GM19438 (cell line): ENCODE data around the gene NUP153.
A peak's percentile ranks its signal among the peaks of the same experiment; 100 is the strongest.
"Not testable (repeated sequence)": the region's sequence is repeated elsewhere in the genome, so short reads cannot be mapped to it uniquely, and the experiment has no call there.

ENCODE experiments used
- ATAC-seq: cut with Tn5 transposase; IDR thresholded peaks from one replicate; pipeline ENCODE4 v1.9.1; 2021; ENCODE audit warnings: low read depth; ENCODE audit not compliant: unreplicated experiment

The NUP153 gene

DNA sequence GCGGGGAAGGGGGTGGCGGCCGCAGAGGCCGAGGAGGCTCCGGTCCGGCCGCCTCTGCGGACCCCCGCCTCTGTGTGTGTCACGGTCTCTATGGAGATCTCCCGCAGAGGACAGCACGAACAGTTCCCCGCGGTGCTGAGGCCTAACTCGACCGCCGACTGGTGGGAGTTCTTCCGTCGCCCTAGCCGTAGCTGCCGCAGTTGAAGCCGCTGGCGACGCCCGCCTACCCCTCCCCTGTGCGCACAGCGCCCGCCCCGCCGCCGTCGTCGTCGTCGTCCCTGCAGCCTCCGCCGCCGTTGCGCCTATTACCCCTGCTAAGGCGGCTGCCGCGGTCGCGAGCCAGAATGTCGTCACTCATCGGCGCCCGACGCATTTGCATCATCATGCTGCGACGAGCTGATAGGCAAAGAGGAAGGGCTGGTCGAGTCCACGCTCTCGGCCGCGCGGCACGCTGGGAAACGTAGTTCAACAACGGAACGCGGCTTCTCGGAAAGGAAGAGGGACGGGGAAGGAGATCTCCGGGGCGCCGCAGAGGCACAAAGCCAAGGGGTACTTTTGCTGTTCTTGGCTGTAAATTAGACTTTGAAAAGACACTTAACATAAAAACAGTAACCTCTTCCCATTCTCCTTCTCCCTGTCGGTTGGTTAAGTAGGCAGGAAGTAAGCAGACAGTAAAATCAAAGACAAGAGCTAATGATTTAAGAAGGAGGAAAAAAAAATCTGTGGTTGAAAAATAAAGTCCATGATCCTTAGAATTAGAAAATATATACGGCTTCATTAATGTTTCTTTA lies at the start of gene NUP153:
Gene NUP153, minus strand, starts transcription at position 346 of the 791 bp plus-strand sequence. CDS start 538 bp downstream, outside the sequence.
- ATAC-seq, result peak; percentile 43

DNA sequence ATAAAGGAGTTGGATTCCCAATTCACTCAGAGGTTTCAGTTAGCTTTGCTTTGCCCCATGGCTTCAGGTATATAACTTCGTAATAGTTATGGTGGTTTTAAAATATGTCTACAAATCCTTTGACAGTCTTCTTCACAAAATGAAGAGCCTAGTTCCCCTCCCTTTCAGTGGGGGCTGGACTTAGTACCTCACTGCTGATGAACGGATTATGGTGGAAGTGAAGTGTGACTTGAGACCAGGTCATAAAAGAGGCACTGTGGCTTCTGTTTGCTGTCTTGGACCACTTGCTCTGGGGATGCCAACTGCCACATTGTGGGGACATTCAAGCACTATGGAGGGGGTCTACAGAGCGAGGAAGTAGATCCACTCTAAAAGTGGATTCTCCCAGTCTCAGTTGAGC lies 47.5 kb upstream of the NUP153 start:
- ATAC-seq, result no peak

DNA sequence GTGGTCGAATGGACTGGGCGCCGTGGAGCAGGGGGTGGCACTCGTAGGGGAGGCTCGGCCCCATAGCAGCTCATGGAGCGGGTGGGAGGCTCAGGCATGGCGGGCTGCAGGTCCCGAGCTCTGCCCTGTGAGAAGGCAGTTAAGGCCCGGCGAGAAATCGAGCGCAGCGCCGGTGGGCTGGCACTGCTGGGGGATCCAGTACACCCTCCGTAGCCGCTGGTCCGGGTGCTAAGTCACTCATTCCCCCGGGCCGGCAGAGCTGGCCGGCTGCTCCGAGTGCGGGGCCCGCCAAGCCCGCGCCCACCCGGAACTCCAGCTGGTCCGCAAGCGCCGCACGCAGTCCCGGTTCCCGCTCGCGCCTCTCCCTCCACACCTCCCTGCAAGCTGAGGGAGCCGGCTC lies 38.6 kb upstream of the NUP153 start:
- not testable (repeated sequence) for ATAC-seq

DNA sequence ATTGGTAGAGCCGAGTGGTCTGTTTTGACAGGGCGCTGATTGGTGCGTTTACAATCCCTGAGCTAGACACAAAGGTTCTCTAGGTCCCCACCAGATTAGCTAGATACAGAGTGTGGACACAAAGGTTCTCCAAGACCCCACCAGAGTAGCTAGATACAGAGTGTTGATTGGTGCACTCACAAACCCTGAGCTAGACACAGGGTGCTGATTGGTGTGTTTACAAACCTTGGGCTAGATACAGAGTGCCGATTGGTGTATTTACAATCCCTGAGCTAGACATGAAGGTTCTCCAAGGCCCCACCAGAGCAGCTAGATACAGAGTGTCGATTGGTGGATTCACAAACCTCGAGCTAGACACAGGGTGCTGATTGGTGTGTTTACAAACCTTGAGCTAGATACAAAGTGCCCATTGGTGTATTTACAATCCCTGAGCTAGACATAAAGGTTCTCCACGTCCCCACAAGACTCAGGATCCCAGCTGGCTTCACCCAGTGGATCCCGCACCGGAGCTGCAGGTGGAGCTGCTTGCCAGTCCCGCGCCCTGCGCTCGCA lies 38.1 kb upstream of the NUP153 start:
- ATAC-seq, result not testable (repeated sequence)

DNA sequence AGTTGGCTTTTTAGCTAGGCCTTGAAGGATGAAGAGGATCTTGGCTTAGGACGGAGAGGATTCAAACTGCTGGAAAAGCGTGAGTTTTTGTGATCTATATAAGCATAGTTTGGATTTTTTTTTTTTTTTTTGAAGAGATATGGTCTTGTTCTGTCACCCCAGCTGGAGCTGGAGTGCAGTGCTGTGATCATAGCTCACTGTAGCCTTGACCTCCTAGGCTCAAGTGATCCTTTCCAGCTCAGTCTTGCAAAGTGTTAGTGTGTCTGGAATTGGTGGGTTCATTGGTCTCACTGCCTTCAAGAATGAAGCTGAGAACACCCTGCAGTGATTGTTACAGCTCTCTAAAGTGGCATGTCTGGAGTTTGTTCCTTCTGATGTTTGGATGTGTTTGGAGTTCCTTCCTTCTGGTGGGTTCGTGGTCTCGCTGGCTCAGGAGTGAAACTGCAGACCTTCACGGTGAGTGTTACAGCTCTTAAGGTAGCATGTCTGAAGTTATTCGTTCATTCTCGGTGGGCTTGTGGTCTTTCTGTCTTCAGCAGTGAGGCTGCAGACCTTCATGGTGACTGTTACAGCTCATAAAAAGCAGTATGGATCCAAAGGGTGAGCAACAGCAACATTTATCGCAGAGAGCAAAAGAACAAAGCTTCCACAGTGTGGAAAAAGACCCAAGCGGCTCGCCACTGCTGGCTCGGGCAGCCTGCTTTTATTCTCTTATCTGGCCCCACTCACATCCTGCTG lies 37.5 kb upstream of the NUP153 start:
- no peak for ATAC-seq

DNA sequence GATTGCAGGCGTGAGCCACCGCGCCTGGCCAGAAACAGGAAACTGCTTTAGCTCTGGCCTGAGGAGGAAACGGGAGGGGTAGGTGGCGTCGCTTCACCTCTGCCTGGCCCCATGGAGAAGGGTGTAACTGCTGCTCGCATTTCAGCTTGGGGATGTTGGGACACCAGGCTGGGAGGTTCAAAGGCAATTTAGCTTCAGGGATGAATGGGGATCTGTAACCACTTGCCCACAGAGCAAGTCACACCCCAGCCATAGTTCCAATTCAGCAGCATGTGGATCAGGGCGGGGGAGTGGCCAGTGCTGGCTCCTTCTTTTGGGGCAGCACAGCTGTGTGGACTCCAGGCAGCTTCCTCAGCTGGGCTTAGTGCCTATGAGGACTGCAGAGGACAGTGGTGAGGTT lies 34.8 kb upstream of the NUP153 start:
- ATAC-seq, result no peak

DNA sequence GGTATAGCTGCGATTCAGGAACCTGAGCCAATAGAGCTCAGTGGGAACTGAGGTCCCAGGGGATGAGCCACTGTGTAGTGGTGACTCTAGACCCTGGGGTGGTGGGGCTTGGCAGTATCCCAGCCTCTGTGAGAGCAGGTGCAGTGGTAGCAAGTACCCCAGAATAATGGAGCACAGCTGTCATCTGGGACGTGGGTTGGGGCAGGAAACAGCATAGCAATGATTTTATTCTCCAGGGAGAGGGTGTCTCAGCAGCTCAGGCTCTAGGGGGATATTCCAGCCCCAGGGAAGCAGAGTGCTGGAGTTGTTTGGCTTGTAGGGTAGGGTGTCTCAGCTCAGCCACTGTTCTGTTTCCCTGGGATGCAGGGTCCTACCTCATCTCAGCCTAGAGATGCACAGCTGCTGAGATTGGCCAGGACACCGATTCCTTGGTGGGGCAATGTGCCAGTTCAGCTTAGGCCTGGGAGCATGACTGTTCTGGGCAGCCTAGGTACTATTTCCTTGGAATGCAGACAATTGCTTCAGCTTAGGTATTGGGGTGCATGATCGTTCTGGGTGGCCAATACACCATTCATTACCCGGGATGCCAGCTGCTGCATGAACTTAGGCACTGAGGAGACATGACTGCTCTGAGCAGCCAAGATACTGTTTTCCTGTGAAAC lies 34.0 kb upstream of the NUP153 start:
- no peak for ATAC-seq

DNA sequence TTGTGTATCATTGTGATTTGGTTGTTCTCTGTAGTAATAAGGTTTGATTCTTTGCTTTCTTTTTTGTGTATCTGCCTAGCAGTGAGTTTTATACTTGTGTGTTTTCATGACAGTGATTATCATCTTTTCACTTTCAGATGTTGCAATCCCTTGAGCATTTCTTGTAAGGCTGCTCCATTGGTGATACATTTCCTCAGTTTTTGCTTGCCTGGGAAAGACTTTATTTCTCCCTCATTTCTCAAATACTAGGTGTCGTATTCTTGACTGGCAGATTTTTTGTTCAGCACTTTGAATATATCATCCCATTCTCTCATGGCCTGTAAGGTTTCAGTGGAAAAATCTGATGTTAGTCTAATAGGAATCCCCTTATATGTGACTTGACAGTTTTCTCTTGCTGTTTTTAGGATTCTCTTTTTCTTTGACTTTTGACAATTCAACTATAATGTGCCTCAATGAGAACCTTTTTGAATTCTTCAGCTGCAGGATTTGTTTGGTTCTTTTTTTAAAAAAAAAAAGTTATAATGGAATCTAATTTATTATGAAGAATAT lies 31.1 kb upstream of the NUP153 start:
- ATAC-seq, result no peak

DNA sequence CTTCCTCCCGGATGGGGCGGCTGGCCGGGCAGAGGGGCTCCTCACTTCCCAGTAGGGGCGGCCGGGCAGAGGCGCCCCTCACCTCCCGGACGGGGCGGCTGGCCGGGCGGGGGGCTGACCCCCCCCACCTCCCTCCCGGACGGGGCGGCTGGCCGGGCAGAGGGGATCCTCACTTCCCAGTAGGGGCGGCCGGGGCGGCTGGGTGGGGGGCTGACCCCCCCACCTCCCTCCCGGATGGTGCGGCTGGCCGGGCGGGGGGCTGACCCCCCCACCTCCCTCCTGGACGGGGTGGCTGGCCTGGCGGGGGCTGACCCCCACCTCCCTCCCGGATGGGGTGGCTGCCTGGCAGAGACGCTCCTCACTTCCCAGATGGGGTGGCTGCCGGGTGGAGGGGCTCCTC lies 28.6 kb upstream of the NUP153 start:
- not testable (repeated sequence) for ATAC-seq

DNA sequence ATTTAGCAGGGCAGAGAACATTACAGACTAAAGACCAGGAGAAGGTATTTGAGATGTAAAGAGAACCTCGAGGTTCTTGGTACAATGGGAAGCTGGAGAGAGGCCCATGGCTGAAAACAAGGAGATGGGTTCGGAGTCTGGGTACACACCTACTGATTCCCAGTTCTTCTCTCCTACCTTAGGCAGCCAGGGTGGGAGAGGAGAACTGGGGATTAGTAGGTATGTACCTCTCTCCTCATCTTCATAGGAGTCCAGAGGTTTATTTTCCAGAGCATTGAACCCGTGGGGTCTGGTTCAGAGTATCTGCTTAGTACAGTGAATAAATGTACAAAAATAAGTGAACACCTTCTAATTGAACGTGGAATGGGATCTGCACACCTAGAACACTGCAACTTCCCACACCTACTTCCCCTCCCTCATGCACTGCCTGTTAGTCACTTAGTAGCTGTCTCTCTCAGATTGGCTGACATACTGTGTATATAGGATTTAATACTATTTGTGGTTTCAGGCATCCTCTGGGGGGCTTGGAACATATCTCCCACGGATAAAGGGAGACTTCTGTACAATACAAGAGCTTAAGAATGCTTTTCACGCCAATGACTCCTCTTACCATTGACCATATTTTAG lies 23.5 kb upstream of the NUP153 start:
- ATAC-seq, result no peak

DNA sequence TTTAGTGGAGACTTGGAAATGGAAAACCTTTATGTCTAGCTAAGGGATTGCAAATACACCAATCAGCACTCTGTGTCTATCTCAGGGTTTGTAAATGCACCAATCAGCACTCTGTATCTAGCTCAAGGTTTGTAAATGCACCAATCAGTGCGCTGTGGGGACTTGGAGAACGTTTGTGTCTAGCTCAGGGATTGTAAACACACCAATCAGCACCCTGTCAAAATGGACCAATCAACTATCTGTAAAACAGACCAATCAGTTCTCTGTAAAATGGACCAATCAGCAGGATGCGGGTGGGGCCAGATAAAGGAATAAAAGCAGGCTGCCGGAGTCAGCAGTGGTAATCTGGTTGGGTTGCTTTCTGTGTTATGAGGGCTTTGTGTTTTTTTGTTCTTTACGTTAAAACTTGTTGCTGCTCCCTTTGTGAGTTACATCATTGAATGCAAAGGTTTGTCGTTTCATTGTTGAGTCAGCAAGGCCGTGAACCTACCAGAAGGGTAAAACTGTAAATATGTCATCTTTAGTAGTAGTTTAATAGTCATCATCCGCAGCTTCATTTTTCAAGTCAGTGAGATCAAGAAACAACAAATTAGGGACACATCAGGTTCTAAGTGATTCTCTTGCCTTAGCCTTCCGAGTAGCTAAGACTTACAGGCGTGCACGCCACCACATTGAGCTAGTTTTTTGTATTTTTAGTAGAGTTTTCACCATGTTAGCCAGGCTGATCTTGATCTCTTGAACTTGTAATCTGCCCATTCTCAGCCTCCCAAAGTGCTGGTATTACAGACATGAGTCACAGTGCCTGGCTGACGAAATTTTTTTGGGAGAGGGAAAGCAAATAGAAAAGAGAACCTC lies 22.7 kb upstream of the NUP153 start:
- no peak for ATAC-seq

DNA sequence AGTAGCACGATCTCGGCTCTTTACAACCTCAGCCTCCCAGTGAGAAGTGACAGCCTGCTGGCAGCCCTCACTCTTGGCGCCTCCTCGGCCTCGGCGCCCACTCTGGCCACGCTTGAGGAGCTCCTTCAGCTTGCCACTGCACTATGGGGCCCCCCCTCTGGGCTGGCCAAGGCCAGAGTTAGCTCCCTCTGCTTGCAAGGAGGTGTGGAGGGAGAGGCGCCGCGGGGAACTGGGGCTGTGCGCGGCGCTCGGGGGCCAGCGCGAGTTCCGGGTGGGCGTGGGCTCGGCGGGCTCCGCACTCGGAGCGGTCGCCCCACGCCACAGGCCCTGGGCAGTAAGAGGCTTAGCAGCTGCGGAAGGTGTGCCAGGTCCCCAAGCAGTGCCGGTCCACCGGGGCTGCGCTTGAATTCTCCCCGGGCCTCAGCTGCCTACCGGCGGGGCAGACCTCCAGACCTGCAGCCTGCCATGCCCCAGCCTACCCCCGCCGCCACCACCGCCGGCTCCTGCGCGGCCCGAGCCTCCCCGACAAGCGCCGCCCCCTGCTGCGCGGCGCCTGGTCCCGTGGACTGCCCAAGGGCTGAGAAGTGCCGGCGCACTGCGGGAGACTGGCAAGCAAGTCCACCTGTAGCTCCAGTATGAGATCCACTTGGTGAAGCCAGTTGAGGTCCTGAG lies 22.0 kb upstream of the NUP153 start:
- ATAC-seq, result no peak

DNA sequence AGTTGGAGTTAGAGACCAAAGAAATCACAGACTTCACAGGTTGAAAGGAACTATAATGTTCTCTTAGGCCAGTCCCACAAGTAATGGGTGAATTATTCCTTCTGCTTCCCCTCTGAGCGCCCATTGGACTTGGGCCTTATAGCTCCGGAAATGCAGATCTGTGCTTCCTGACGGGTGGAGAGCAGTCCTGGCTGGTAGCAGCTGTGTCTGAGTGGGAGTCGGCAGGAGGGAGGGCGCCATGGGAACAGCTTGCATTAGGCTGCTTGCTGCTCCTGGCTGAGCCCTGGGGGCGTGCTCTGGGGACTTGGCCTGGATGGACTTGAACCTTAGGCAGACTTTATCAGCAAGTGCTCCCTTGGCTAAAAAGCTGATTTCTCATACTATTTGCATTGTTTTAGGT lies 18.4 kb upstream of the NUP153 start:
- no peak for ATAC-seq

DNA sequence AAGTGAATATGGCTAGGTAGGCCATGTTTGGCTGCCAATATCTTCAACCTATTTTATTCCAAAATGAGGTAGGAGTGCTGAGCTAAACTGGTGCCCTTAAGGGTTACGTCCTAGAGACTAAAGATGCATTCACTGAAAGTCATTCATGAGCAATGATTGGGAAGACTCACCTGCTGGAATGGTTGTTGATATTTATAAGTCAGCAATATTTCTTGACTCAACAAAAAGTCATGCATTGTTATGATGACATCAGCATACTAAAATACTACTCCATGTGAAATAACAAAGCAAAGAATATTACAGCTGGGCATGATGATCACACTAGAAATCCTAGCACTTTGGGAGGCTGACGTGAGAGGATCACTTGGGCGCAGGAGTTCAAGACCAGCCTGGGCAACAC lies 17.6 kb upstream of the NUP153 start:
- no peak for ATAC-seq

DNA sequence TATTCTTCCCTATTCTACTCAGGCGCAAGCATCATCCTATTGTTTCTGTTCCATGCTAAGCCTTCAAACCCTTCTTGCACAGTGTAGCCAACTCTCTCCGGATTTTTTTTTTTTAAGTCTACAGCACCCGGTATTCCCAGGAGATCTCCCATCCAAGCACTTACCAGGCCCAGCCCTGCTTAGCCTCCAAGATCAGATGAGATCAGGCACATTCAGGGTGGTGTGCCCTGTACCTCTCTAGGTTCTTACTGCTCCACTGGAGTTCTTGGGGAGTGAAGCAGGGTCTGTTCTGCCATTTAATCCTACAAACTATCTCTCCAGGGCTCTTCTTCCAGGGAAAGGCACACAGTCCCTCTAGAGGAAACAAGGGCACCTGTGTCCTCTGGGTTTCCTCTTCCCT lies 14.9 kb upstream of the NUP153 start:
- ATAC-seq, result no peak

DNA sequence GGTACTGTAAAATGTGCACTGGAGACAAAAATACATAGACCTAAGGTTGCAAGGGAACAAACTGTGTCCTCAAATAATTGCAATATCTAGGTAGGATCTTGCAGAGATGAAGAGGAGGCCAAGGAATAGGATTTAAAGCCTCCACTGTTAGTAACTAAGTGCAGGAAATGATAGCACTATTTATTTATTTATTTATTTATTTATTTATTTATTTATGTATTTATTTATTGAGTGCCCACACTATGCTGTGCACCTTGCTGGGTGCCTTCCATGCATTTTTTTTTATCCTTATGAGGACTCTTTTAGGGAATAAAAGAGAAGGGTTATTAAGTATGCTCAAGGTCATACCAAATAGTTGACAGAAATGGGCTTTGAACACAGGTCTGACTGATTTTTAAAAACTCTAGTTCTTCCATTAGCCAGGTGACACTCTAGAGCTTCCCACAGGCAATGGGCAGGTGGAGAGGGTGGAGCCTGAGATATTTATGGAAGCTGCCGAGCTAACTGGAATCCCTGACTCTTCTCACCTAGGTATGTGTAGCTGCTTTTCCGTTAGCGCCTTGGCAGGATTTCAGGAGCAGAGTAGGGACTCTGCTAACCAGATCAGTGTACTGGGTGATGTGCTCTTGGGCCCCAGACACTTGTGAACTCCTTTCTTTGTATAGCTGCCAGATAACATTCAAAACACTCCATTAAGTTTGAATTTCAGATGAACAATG lies 12.8 kb upstream of the NUP153 start:
- no peak for ATAC-seq

DNA sequence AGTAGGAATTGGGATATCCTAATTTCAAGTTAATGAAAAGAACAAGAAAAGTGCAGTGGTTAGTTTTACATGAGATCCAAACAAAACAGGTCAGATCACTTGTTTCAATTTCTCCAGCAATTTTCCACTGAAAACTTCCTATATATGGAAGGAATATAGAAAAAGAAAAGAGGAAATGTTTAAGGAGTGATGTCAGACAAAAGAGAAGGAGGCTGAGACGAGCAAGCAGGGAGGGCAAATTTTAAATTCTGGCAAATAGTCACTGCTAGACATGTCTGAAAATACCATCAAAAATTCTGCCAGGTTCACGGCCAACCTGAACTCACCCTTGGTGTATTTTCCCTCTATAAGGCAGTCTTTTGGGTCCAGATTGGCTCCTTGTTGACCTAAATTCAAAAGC lies 9.5 kb upstream of the NUP153 start:
- no peak for ATAC-seq
